CD14-positive monocyte (primary cell): ENCODE data around the gene STEAP4. TPM values are rescaled to one million over a fixed set of nuclear protein-coding genes. Genes with fewer than 3 reads are reported as not detected.

Source experiments
- DNase-seq, 3 donors: peaks; one replicate each; pipeline ENCODE4 v3.0.0-alpha.2; 2011 to 2022
- H2AFZ ChIP-seq: 2 replicates; pipeline ENCODE4 v1.6.0; 2012; ENCODE audit warnings: mild to moderate bottlenecking, low read depth, low read length, inconsistent platforms; ENCODE audit not compliant: insufficient read depth, poor library complexity, severe bottlenecking
- H3K27ac ChIP-seq, 2 donors: 1 replicate in 1 of 2; 2 replicates in 1 of 2; pipeline ENCODE4 v1.5.1; 2012 to 2013; ENCODE audit warnings: low read length in 2 of 2, control low read depth in 1 of 2, inconsistent platforms in 1 of 2, low read depth in 1 of 2, mild to moderate bottlenecking in 1 of 2
- H3K27me3 ChIP-seq, 2 donors: one replicate each; pipeline versions ENCODE4 v1.6.0 to v1.6.1; 2011 to 2013; ENCODE audit warnings: low read length in 2 of 2; ENCODE audit not compliant: control insufficient read depth in 2 of 2, insufficient read depth in 2 of 2
- H3K36me3 ChIP-seq, 2 donors: replicated peaks in 1 of 2; 1 replicate in 1 of 2; 2 replicates in 1 of 2; pipeline versions ENCODE4 v1.5.1 to v1.6.1; 2012 to 2013; ENCODE audit warnings: low read length in 2 of 2, control low read depth in 1 of 2, inconsistent platforms in 1 of 2, mild to moderate bottlenecking in 1 of 2; ENCODE audit not compliant: insufficient read depth in 2 of 2, control insufficient read depth in 1 of 2
- H3K4me1 ChIP-seq, 2 donors: 1 replicate in 1 of 2; 2 replicates in 1 of 2; pipeline versions ENCODE4 v1.5.1 to v1.6.1; 2012 to 2013; ENCODE audit warnings: low read length in 2 of 2, control low read depth in 1 of 2, inconsistent platforms in 1 of 2, mild to moderate bottlenecking in 1 of 2, moderate library complexity in 1 of 2; ENCODE audit not compliant: insufficient read depth in 2 of 2, control insufficient read depth in 1 of 2
- H3K4me2 ChIP-seq: replicated peaks from 2 replicates; pipeline ENCODE3; 2012; ENCODE audit warnings: low read length, moderate library complexity, mild to moderate bottlenecking; ENCODE audit not compliant: poor library complexity, severe bottlenecking; ENCODE audit errors: extremely low read depth
- H3K4me3 ChIP-seq, 3 experiments: fragments of 200-600 bp in 1 of 3; sonication (generic) in 1 of 3; replicated peaks in 1 of 3; 1 replicate in 2 of 3; 2 replicates in 1 of 3; pipeline ENCODE4 v1.5.1; 2011 to 2013; ENCODE audit warnings: low read length in 3 of 3, mild to moderate bottlenecking in 3 of 3, control low read depth in 2 of 3, low read depth in 2 of 3, inconsistent platforms in 1 of 3, moderate library complexity in 1 of 3
- H3K79me2 ChIP-seq: 2 replicates; pipeline ENCODE4 v1.6.0; 2012; ENCODE audit warnings: mild to moderate bottlenecking, control low read depth, inconsistent platforms, low read length, moderate library complexity; ENCODE audit not compliant: insufficient read depth
- H3K9ac ChIP-seq: 2 replicates; pipeline ENCODE4 v1.6.0; 2017; ENCODE audit warnings: low read length, mild to moderate bottlenecking; ENCODE audit not compliant: insufficient read depth, poor library complexity, severe bottlenecking
- H3K9me3 ChIP-seq, 2 donors: replicated peaks in 1 of 2; 1 replicate in 1 of 2; 2 replicates in 1 of 2; pipeline versions ENCODE4 v1.5.1 to v1.6.1; 2012 to 2013; ENCODE audit warnings: low read length in 2 of 2, control low read depth in 1 of 2; ENCODE audit not compliant: control insufficient read depth in 1 of 2, insufficient read depth in 1 of 2
- H4K20me1 ChIP-seq: 2 replicates; pipeline ENCODE4 v1.6.0; 2012; ENCODE audit warnings: mild to moderate bottlenecking, low read length, control low read depth, moderate library complexity; ENCODE audit not compliant: insufficient read depth
- H3K27ac Mint-ChIP-seq, 7 donors: one replicate each; pipeline ENCODE4 v1.8.0; 2020; ENCODE audit warnings: mild to moderate bottlenecking in 7 of 7, mixed read lengths in 7 of 7, moderate library complexity in 6 of 7, inconsistent platforms in 2 of 7
- H3K27me3 Mint-ChIP-seq, 3 donors: one replicate each; pipeline ENCODE4 v1.8.0; 2021 to 2022; ENCODE audit warnings: low read depth in 3 of 3, mild to moderate bottlenecking in 3 of 3, mixed read lengths in 3 of 3, moderate library complexity in 3 of 3, inconsistent platforms in 1 of 3
- H3K36me3 Mint-ChIP-seq, 2 donors: one replicate each; pipeline ENCODE4 v1.8.0; 2020; ENCODE audit warnings: mixed read lengths in 2 of 2, inconsistent platforms in 1 of 2, mild to moderate bottlenecking in 1 of 2
- H3K4me1 Mint-ChIP-seq: one replicate; pipeline ENCODE4 v1.8.0; 2020; ENCODE audit warnings: mild to moderate bottlenecking, mixed read lengths
- H3K4me3 Mint-ChIP-seq, 2 donors: one replicate each; pipeline ENCODE4 v1.8.0; 2020; ENCODE audit warnings: mild to moderate bottlenecking in 2 of 2, mixed read lengths in 2 of 2, moderate library complexity in 1 of 2
- H3K9me3 Mint-ChIP-seq, 7 donors: one replicate each; pipeline ENCODE4 v1.8.0; 2020 to 2022; ENCODE audit warnings: mixed read lengths in 7 of 7, mild to moderate bottlenecking in 6 of 7, moderate library complexity in 6 of 7, inconsistent platforms in 2 of 7
- WGBS: methylation state at CpG from one replicate; pipeline ENCODE4 v1.1.5; 2013; ENCODE audit warnings: missing lambda C conversion rate; ENCODE audit not compliant: insufficient coverage; 5-methylcytosine and 5-hydroxymethylcytosine counted together
- intact Hi-C, 2 donors: fragments of 100-400 bp; cut with micrococcal nuclease; formaldehyde crosslinking; loops; one replicate each; pipeline versions ENCODE4 v1.15.0 to v1.15.1; 2023
- polyA plus RNA-seq, 3 donors: library from polyadenylated mRNA; depleted of rRNA in 1 of 3; unstranded in 2 of 3; stranded (reverse) in 1 of 3; fragments of 300-500 nt in 2 of 3; fragments of >200 nt in 1 of 3; fragmentation: Illumina TruSeq in 2 of 3; gene quantifications; 1 replicate in 2 of 3; 2 replicates in 1 of 3; pipeline ENCODE4 v1.2.3, GENCODE V29; 2012 to 2021
- TF ChIP-seq, protein P1 (sequence below): fragments of 200-600 bp; IDR thresholded peaks from one replicate; pipeline ENCODE4 v1.8.0; 2022; ENCODE audit warnings: antibody characterized with exemption, mild to moderate bottlenecking

The STEAP4 gene
- polyA plus RNA-seq, 3 donors = 17.1 to 40.0 (median 26.2) TPM

DNA sequence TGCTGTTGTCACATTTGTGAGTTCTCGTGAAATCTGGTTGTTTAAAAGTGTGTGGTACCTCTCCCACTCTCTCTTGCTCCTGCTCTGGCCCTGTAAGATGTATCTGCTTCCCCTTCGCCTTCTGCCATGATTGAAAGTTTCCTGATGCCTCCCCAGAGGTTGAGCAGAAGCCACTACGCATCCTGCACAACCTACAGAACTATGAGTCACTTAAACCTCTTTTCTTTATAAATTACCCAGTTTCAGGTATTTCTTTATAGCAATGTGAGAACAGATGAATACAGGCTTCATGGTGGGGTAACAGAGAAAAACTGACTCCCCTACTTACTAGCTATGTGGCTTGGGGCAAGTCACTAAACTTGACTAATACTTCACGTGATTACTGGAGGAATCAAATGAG, 18.0 kb upstream of the STEAP4 start:
- WGBS = no CpG with 5 or more reads among the region's 4 CpGs

DNA sequence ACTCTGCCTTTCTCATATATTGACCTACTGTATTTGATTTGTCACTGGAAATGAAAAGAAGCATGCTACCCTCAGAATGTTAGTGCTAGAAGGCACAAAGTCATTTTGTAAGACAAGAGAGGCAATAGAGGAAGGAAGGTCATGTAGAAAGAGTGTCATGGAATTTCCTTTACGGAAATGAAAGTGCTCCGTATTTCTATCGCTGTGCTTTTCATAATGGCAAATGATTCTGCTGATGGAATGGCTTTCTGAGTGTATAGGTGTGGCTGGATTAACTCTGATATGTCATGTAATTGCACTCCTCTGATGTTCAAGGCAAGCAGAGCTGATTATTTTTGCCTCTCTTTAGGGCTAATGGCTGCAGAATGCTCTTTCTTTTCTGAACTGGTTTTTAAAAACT, 15.5 kb upstream of the STEAP4 start:
- no peaks in the 10 kb centered on the region for H4K20me1 ChIP-seq
- Mint-ChIP-seq H3K36me3 (peaks cover 0 to 4% of the 10 kb centered on the region in 2 donors), H3K4me3 (peak overlapping the region in 1 of 2 donors; percentile 67), H3K9me3 (peaks cover 0 to 6% (median 0%) of the 10 kb centered on the region in 7 donors), H3K4me1 (peaks cover 55% of the 10 kb centered on the region), H3K27ac (peak overlapping the region; percentile 81 to 96 (median 92)), H3K27me3 (peaks cover 0 to 2% (median 0%) of the 10 kb centered on the region in 3 donors)
- H3K4me3 ChIP-seq = peak overlapping the region in 1 of 3 experiments; percentile 53
- no peaks in the 10 kb centered on the region for H3K9me3 ChIP-seq
- peak overlapping the region in 1 of 2 donors; percentile 69 for H3K27ac ChIP-seq
- WGBS = 0% methylated on average over 2 of the region's 3 CpGs
- no peak overlapping the region for H2AFZ ChIP-seq
- H3K79me2 ChIP-seq = no peaks in the 10 kb centered on the region
- H3K4me2 ChIP-seq = peak overlapping the region; percentile 66
- TF ChIP-seq, protein P1, sequence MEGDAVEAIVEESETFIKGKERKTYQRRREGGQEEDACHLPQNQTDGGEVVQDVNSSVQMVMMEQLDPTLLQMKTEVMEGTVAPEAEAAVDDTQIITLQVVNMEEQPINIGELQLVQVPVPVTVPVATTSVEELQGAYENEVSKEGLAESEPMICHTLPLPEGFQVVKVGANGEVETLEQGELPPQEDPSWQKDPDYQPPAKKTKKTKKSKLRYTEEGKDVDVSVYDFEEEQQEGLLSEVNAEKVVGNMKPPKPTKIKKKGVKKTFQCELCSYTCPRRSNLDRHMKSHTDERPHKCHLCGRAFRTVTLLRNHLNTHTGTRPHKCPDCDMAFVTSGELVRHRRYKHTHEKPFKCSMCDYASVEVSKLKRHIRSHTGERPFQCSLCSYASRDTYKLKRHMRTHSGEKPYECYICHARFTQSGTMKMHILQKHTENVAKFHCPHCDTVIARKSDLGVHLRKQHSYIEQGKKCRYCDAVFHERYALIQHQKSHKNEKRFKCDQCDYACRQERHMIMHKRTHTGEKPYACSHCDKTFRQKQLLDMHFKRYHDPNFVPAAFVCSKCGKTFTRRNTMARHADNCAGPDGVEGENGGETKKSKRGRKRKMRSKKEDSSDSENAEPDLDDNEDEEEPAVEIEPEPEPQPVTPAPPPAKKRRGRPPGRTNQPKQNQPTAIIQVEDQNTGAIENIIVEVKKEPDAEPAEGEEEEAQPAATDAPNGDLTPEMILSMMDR = no peak
- peaks cover 41 to 54% of the 10 kb centered on the region in 2 donors for H3K4me1 ChIP-seq
- peak; percentile 64 to 94 (median 87) for DNase-seq
- no peaks in the 10 kb centered on the region for H3K27me3 ChIP-seq
- H3K9ac ChIP-seq = no peak overlapping the region
- no peaks in the 10 kb centered on the region for H3K36me3 ChIP-seq
- intact Hi-C loops = no loop called here

More for the DNA sequence above, 18.0 kb upstream of the STEAP4 start:
- H3K9me3 Mint-ChIP-seq = peaks cover 0 to 3% (median 0%) of the 10 kb centered on the region in 7 donors
- H3K4me1 Mint-ChIP-seq = peaks cover 62% of the 10 kb centered on the region
- intact Hi-C loops = no loop called here
- H3K27me3 Mint-ChIP-seq = peaks cover 0 to 2% (median 0%) of the 10 kb centered on the region in 3 donors
- Histone ChIP-seq H4K20me1 (no peaks in the 10 kb centered on the region), H3K9me3 (no peaks in the 10 kb centered on the region), H3K27ac (no peak overlapping the region), H3K27me3 (no peaks in the 10 kb centered on the region), H2AFZ (no peak overlapping the region), H3K36me3 (no peaks in the 10 kb centered on the region), H3K4me3 (no peak overlapping the region), H3K79me2 (no peaks in the 10 kb centered on the region), H3K4me1 (peaks cover 54 to 64% of the 10 kb centered on the region in 2 donors), H3K4me2 (no peak overlapping the region), H3K9ac (no peak overlapping the region)
- H3K4me3 Mint-ChIP-seq = no peak overlapping the region
- DNase-seq = no peak
- TF ChIP-seq, protein P1 = no peak
- peak overlapping the region in 2 of 7 donors; percentile 15 to 70 for H3K27ac Mint-ChIP-seq
- peaks cover 3 to 6% of the 10 kb centered on the region in 2 donors for H3K36me3 Mint-ChIP-seq
